ENCODE data around the gene RBM3.
"Not testable (repeated sequence)": the region's sequence is repeated elsewhere in the genome, so short reads cannot be mapped to it uniquely, and the experiment has no call there.

Gene RBM3

GRCh38 chrX:48574270-48575266 lies at the start of gene RBM3:
Gene RBM3, plus strand, starts transcription at chrX:48574484. Its CDS starts 697 bp downstream, at chrX:48575181.
- ATAC-seq (ENCODE audit: low read depth) (peak; percentile 91), DNase-seq (ENCODE audit: low spot score) (peak; percentile 89)
- Histone ChIP-seq H3K4me1 (ENCODE audit: insufficient read depth, poor library complexity, severe bottlenecking) (peaks cover 18% of the 10 kb centered on the region), H3K27me3 (ENCODE audit: insufficient read depth, poor library complexity, severe bottlenecking) (no peaks in the 10 kb centered on the region), H3K36me3 (ENCODE audit: low read depth) (peaks cover 49% of the 10 kb centered on the region), H3K4me3 (ENCODE audit: severe bottlenecking) (peak within 1 kb of the TSS; percentile 80), H3K9me3 (ENCODE audit: severe bottlenecking) (no peaks in the 10 kb centered on the region), H3K27ac (ENCODE audit: poor library complexity, severe bottlenecking) (peak within 1 kb of the TSS; percentile 91)
- TF ChIP-seq CTCF (IDR thresholded peaks at IDR 0.05; ENCODE audit: poor library complexity, severe bottlenecking): peak; percentile 33

- H3K4me3 ChIP-seq (ENCODE audit: severe bottlenecking); DNase-seq (ENCODE audit: low spot score); H3K4me1 ChIP-seq (ENCODE audit: insufficient read depth, poor library complexity, severe bottlenecking); ATAC-seq (ENCODE audit: low read depth); H3K27ac ChIP-seq (ENCODE audit: poor library complexity, severe bottlenecking); H3K27me3 ChIP-seq (ENCODE audit: insufficient read depth, poor library complexity, severe bottlenecking); H3K9me3 ChIP-seq (ENCODE audit: severe bottlenecking): not testable (repeated sequence)
- H3K36me3 ChIP-seq (ENCODE audit: low read depth): peaks cover 63% of the 10 kb centered on the region
These were observed 48.4 kb upstream of the RBM3 start for GRCh38 chrX:48525853-48526252.

DNA sequence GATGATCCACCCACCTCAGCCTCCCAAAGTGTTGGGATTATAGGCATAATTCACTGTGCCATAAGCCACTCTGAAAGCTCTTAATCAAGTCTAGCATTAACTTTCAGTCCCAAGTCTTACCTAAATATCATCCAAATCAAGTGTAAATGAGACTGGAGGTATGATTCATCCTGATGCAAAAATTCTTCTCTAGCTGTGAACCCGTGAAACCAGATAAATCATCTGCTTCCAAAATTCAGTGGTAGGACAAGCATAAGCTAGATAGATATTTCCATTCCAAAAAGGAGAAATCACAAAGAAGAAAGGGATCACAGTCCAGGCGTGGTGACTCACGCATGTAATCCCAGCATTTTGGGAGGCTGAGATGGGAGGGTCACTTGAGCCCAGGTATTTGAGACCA lies 43.5 kb upstream of the RBM3 start:
- Histone ChIP-seq H3K27ac (ENCODE audit: poor library complexity, severe bottlenecking) (peak overlapping the region; percentile 83), H3K9me3 (ENCODE audit: severe bottlenecking) (no peaks in the 10 kb centered on the region), H3K4me3 (ENCODE audit: severe bottlenecking) (no peak overlapping the region), H3K27me3 (ENCODE audit: insufficient read depth, poor library complexity, severe bottlenecking) (no peaks in the 10 kb centered on the region), H3K4me1 (ENCODE audit: insufficient read depth, poor library complexity, severe bottlenecking) (peaks cover 13% of the 10 kb centered on the region), H3K36me3 (ENCODE audit: low read depth) (peaks cover 26% of the 10 kb centered on the region)
- DNase-seq (ENCODE audit: low spot score) (no peak), ATAC-seq (ENCODE audit: low read depth) (no peak)
- TF ChIP-seq CTCF (IDR thresholded peaks at IDR 0.05; ENCODE audit: poor library complexity, severe bottlenecking): no peak

DNA sequence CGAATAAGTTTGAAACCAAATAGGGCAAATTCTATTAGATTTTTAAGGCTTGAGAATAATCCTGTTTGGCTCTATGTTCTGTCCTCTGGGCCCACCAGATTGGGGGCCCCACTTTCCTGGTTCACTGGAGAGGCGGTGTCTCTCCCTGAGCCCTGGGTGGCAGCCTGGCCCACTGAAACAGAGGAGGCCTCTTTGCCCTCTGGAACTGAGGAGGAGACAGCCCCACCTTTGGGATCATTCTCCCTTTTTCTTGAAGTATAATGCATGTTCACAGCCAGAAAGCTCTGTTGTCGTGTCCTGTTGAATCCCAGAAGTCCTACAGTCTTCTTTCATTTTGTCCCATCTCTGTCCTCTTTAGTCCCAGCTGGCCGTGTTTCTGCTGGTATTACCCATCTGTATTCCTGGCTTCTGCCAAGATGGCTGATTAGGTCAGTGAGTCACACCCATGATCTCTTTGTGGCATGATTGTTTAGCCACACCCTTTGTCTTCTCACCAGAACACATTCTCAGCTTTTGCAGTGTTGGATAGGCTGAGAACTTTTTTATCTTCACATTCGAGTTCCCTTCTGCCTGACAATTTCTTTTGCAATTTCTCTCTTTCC lies 42.8 kb upstream of the RBM3 start:
- Histone ChIP-seq H3K4me1 (ENCODE audit: insufficient read depth, poor library complexity, severe bottlenecking) (peaks cover 13% of the 10 kb centered on the region), H3K27me3 (ENCODE audit: insufficient read depth, poor library complexity, severe bottlenecking) (no peaks in the 10 kb centered on the region), H3K9me3 (ENCODE audit: severe bottlenecking) (no peaks in the 10 kb centered on the region), H3K4me3 (ENCODE audit: severe bottlenecking) (no peak overlapping the region), H3K36me3 (ENCODE audit: low read depth) (peaks cover 21% of the 10 kb centered on the region), H3K27ac (ENCODE audit: poor library complexity, severe bottlenecking) (peak overlapping the region; percentile 83)
- DNase-seq (ENCODE audit: low spot score): no peak
- no peak for TF ChIP-seq CTCF (IDR thresholded peaks at IDR 0.05; ENCODE audit: poor library complexity, severe bottlenecking)
- ATAC-seq (ENCODE audit: low read depth): peak; percentile 82

GRCh38 chrX:48532161-48532560 lies 42.1 kb upstream of the RBM3 start:
- no peaks in the 10 kb centered on the region for H3K27me3 ChIP-seq (ENCODE audit: insufficient read depth, poor library complexity, severe bottlenecking)
- peaks cover 13% of the 10 kb centered on the region for H3K4me1 ChIP-seq (ENCODE audit: insufficient read depth, poor library complexity, severe bottlenecking)
- H3K27ac ChIP-seq (ENCODE audit: poor library complexity, severe bottlenecking): peak overlapping the region; percentile 83
- no peak for DNase-seq (ENCODE audit: low spot score)
- no peak for TF ChIP-seq CTCF (IDR thresholded peaks at IDR 0.05; ENCODE audit: poor library complexity, severe bottlenecking)
- peaks cover 14% of the 10 kb centered on the region for H3K36me3 ChIP-seq (ENCODE audit: low read depth)
- no peak overlapping the region for H3K4me3 ChIP-seq (ENCODE audit: severe bottlenecking)
- no peak for ATAC-seq (ENCODE audit: low read depth)
- H3K9me3 ChIP-seq (ENCODE audit: severe bottlenecking): no peaks in the 10 kb centered on the region
